K562 (cell line): ENCODE measurements around the gene OVCH2. TPM values are rescaled to one million over a fixed set of nuclear protein-coding genes. Genes with fewer than 3 reads are reported as not detected.

Experiments used
- CBX1 ChIP-seq: sonication (generic); IDR thresholded peaks from 2 replicates; pipeline ENCODE4 v1.6.1; 2016; ENCODE audit warnings: antibody characterized with exemption, low read depth, mild to moderate bottlenecking
- CXXC5 ChIP-seq: fragments of 250-450 bp; sonication (Bioruptor Pico); IDR thresholded peaks from 2 replicates; pipeline ENCODE4 v1.8.0; 2022; ENCODE audit warnings: inconsistent platforms, mild to moderate bottlenecking, moderate library complexity
- DDX20 ChIP-seq: fragments of 450-650 bp; IDR thresholded peaks from 2 replicates; pipeline ENCODE4 v1.6.1; 2016; ENCODE audit warnings: missing genetic modification characterization, low read depth, mild to moderate bottlenecking, missing compliant biosample characterization, moderate library complexity
- EGR1 ChIP-seq: fragments of 450-650 bp; conservative IDR thresholded peaks from 2 replicates; pipeline ENCODE4 v1.6.1; 2017; ENCODE audit warnings: mild to moderate bottlenecking
- ELF1 ChIP-seq: fragments of 200-800 bp; sonication (Bioruptor generic); IDR thresholded peaks from 2 replicates; pipeline ENCODE4 v1.6.1; 2016; ENCODE audit warnings: missing genetic modification characterization, missing compliant biosample characterization
- ESRRA ChIP-seq: fragments of 450-650 bp; IDR thresholded peaks from 2 replicates; pipeline ENCODE4 v1.6.1; 2014; ENCODE audit warnings: low read depth, mild to moderate bottlenecking, moderate library complexity, borderline replicate concordance
- GABPA ChIP-seq: fragments of 200-800 bp; sonication (Bioruptor generic); conservative IDR thresholded peaks from 2 replicates; pipeline ENCODE4 v1.6.1; 2016; ENCODE audit warnings: low read depth, missing genetic modification characterization, missing compliant biosample characterization
- GABPB2 ChIP-seq: fragments of 250-450 bp; sonication (Bioruptor Pico); conservative IDR thresholded peaks from 2 replicates; pipeline ENCODE4 v1.5.1; 2021; ENCODE audit warnings: mild to moderate bottlenecking
- HOXB6 ChIP-seq: fragments of 250-450 bp; sonication (Bioruptor Pico); IDR thresholded peaks from 2 replicates; pipeline ENCODE4 v1.5.1; 2022; ENCODE audit warnings: mild to moderate bottlenecking, borderline replicate concordance
- MAFF ChIP-seq: IDR thresholded peaks from 2 replicates; pipeline ENCODE4 v1.6.1; 2012; ENCODE audit warnings: low read length, improper control_type of control experiment
- MAZ ChIP-seq, 2 experiments: fragments of 450-650 bp in 1 of 2; sonication (generic) in 1 of 2; formaldehyde crosslinking; IDR thresholded peaks in 1 of 2; conservative IDR thresholded peaks in 1 of 2; 2 replicates each; pipeline versions ENCODE4 v1.4.0 to v1.5.0; 2020; ENCODE audit warnings: mild to moderate bottlenecking in 1 of 2, missing genetic modification reagents in 1 of 2
- NCOR1 ChIP-seq: fragments of 450-650 bp; IDR thresholded peaks from 2 replicates; pipeline ENCODE4 v1.6.1; 2016; ENCODE audit warnings: mild to moderate bottlenecking, moderate library complexity
- RUNX1 ChIP-seq: sonication (generic); IDR thresholded peaks from 2 replicates; pipeline ENCODE4 v1.6.1; 2016; ENCODE audit warnings: antibody characterized with exemption, low read depth
- SUPT5H ChIP-seq: fragments of 450-650 bp; IDR thresholded peaks from 2 replicates; pipeline ENCODE4 v1.6.1; 2016
- TBP ChIP-seq: optimal IDR thresholded peaks from 2 replicates; pipeline ENCODE3; 2011; ENCODE audit warnings: low read depth, low read length, improper control_type of control experiment
- TCF7L2 ChIP-seq: fragments of 150-350 bp; IDR thresholded peaks from 2 replicates; pipeline ENCODE4 v1.6.1; 2016; ENCODE audit warnings: low read depth, mild to moderate bottlenecking, low read length, moderate library complexity
- TFAM ChIP-seq: fragments of 250-450 bp; sonication (Bioruptor Pico); conservative IDR thresholded peaks from 2 replicates; pipeline ENCODE4 v1.5.0; 2021; ENCODE audit warnings: mild to moderate bottlenecking, moderate library complexity
- TFAP4 ChIP-seq: sonication (generic); formaldehyde crosslinking; IDR thresholded peaks from 2 replicates; pipeline ENCODE4 v1.8.0; 2022; ENCODE audit warnings: missing genetic modification reagents, mild to moderate bottlenecking, moderate library complexity, borderline replicate concordance
- ZNF551 ChIP-seq: fragments of 250-450 bp; sonication (Bioruptor Pico); IDR thresholded peaks from 2 replicates; pipeline ENCODE4 v1.5.0; 2021; ENCODE audit warnings: mild to moderate bottlenecking, moderate library complexity
- polyA plus RNA-seq, 8 experiments: library from polyadenylated mRNA; depleted of rRNA in 4 of 8; stranded (reverse) in 5 of 8; unstranded in 3 of 8; fragments of >200 nt; fragmentation: Nextera tagmentation in 2 of 8; fragmentation: Illumina TruSeq in 1 of 8; extraction: Ambion mirVana in 2 of 8; extraction: Trizol in 1 of 8; gene quantifications; 2 replicates each; pipeline versions ENCODE4 v1.2.1 to v1.2.3, GENCODE V29; 2011 to 2014; ENCODE audit warnings: inconsistent platforms in 1 of 8, missing spikeins in 1 of 8
- total RNA-seq, 7 experiments: library from RNA; depleted of rRNA in 6 of 7; stranded (reverse); fragments of >200 nt in 6 of 7; fragmentation: Illumina TruSeq in 2 of 7; extraction: Trizol in 2 of 7; gene quantifications; 2 replicates each; pipeline versions ENCODE4 v1.2.1 to v1.2.3, GENCODE V29; 2011 to 2021; ENCODE audit warnings: low replicate concordance in 1 of 7
- TF ChIP-seq, protein P1 (sequence below), 2 experiments: fragments of 150-350 bp in 1 of 2; IDR thresholded peaks; 2 replicates each; pipeline ENCODE4 v1.6.1; 2012 to 2016; ENCODE audit warnings: low read depth in 2 of 2, low read length in 2 of 2, mild to moderate bottlenecking in 1 of 2, moderate library complexity in 1 of 2
- TF ChIP-seq, protein P2 (sequence below): fragments of 450-650 bp; formaldehyde crosslinking; IDR thresholded peaks from 2 replicates; pipeline ENCODE4 v1.4.0; 2020; ENCODE audit warnings: mild to moderate bottlenecking, moderate library complexity

The OVCH2 gene
- total and polyA plus RNA-seq, 9 of the 15 experiments (the other 6 are each of a cell fraction or from before 2014, with no cell fraction given), result not detected

DNA sequence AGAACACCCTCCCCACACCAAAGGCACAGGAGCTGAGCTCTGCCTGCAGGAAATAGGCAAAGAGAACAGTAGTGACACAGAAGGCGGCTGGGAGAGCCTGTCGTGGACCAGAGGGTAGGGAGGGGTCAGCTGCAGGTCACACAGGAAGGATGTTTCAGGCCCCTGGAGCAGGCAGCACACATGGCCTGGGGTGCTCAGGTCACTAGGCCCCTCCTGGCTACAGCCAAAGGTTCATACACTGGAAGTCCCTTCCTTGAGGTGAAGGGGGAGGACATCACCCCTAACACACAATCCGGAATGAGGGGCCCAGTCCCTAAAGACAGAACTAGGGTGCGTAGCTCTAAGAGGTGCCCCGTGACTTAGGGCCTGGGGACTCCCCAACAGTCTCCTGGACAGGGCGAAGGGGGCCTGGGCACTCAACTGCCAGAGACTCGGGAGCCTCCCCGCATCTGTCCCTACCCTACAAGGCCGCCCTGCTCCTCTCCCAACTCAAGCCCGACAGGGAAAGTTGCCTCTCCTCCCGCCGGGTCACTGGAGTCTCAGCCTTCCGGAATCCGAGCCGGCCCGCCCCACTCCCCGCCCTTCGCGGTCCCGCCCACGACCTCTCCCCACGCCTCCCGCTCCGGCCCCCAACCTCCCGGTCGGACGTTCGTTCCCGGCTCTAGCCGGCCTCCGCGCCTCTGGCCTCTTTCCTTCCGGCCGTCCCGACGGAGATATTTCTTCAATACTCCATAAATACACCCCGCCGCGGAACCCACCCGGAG is 33.1 kb downstream of the OVCH2 start, which contains the start of gene CYB5R2 (continued):
- TF ChIP-seq, protein P1, sequence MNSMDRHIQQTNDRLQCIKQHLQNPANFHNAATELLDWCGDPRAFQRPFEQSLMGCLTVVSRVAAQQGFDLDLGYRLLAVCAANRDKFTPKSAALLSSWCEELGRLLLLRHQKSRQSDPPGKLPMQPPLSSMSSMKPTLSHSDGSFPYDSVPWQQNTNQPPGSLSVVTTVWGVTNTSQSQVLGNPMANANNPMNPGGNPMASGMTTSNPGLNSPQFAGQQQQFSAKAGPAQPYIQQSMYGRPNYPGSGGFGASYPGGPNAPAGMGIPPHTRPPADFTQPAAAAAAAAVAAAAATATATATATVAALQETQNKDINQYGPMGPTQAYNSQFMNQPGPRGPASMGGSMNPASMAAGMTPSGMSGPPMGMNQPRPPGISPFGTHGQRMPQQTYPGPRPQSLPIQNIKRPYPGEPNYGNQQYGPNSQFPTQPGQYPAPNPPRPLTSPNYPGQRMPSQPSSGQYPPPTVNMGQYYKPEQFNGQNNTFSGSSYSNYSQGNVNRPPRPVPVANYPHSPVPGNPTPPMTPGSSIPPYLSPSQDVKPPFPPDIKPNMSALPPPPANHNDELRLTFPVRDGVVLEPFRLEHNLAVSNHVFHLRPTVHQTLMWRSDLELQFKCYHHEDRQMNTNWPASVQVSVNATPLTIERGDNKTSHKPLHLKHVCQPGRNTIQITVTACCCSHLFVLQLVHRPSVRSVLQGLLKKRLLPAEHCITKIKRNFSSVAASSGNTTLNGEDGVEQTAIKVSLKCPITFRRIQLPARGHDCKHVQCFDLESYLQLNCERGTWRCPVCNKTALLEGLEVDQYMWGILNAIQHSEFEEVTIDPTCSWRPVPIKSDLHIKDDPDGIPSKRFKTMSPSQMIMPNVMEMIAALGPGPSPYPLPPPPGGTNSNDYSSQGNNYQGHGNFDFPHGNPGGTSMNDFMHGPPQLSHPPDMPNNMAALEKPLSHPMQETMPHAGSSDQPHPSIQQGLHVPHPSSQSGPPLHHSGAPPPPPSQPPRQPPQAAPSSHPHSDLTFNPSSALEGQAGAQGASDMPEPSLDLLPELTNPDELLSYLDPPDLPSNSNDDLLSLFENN (IDR thresholded peaks at IDR 0.05; ENCODE audit: low read depth in 2 of 2, low read length in 2 of 2), result no peak
- TF ChIP-seq ELF1 (tag) (peak; percentile 36; the same call in 1 of the 2 replicates), CXXC5 (CRISPR knock-in tag) (peak; percentile 71), CBX1 (no peak), SUPT5H (0 out of 2 replicates have a peak, but pooled peaks have one; percentile 13), HOXB6 (CRISPR knock-in tag) (no peak), EGR1 (peak; percentile 67), TFAP4 (CRISPR knock-in tag) (0 out of 2 replicates have a peak, but pooled peaks have one; percentile 3), ZNF551 (CRISPR knock-in tag) (no peak), GABPA (peak; percentile 51), NCOR1 (no peak), TCF7L2 (no peak), GABPB2 (CRISPR knock-in tag) (no peak), ESRRA (no peak), MAFF (no peak), RUNX1 (no peak), MAZ (CRISPR knock-in tag; conservative IDR thresholded peaks at IDR 0.05 in 1 of 2, IDR thresholded peaks at IDR 0.05 in 1 of 2) (peak; percentile 40 to 65; a peak in 3 of 4 replicates), DDX20 (tag) (no peak), TFAM (CRISPR knock-in tag) (no peak), TBP (peak; percentile 15)
- TF ChIP-seq, protein P2, sequence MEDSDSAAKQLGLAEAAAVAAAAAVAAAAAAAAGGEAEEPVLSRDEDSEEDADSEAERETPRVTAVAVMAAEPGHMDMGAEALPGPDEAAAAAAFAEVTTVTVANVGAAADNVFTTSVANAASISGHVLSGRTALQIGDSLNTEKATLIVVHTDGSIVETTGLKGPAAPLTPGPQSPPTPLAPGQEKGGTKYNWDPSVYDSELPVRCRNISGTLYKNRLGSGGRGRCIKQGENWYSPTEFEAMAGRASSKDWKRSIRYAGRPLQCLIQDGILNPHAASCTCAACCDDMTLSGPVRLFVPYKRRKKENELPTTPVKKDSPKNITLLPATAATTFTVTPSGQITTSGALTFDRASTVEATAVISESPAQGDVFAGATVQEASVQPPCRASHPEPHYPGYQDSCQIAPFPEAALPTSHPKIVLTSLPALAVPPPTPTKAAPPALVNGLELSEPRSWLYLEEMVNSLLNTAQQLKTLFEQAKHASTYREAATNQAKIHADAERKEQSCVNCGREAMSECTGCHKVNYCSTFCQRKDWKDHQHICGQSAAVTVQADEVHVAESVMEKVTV, result no peak
